NOMO-1 treated with dmso at 0.1 percent for 144 hours (cell line): ENCODE results near the gene ASIC5.
"Not testable (repeated sequence)": the region's sequence is repeated elsewhere in the genome, so short reads cannot be mapped to it uniquely, and the experiment has no call there.

Source experiments
- DNase-seq: peaks from one replicate; lab custom pipeline; 2025; ENCODE audit not compliant: unreplicated experiment; lab: John Stamatoyannopoulos, UW

Gene ASIC5

DNA sequence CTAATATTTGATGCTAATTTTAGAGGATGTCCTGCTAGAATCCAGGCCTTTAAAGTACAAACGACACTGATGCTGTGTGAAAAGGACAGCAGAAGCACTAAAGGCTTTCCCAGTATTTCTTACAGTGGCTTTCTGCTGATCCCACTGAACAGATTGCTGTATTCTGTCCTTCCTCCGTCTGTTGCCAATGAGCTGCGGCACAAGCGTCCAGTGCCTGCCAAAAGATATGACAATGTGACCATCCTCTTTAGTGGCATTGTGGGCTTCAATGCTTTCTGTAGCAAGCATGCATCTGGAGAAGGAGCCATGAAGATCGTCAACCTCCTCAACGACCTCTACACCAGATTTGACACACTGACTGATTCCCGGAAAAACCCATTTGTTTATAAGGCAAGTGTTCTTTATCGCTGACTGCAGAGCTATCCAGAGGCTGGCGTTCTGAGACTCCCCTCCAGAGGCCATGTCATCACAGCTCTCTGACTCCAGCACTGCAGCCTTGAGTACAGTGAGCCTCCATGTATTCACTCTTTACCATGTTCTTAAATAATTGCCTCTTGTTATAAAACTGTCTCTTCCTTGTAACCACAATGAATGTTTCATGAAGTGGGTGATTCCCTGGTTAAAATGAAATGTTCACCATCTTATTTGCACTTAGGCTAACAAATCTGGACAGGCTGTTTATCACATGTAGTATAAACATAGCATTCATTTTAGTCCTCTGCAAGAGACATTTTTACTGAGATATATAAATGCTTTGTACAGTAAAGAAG, 63.7 kb downstream of the ASIC5 start:
- no peak for DNase-seq

DNA sequence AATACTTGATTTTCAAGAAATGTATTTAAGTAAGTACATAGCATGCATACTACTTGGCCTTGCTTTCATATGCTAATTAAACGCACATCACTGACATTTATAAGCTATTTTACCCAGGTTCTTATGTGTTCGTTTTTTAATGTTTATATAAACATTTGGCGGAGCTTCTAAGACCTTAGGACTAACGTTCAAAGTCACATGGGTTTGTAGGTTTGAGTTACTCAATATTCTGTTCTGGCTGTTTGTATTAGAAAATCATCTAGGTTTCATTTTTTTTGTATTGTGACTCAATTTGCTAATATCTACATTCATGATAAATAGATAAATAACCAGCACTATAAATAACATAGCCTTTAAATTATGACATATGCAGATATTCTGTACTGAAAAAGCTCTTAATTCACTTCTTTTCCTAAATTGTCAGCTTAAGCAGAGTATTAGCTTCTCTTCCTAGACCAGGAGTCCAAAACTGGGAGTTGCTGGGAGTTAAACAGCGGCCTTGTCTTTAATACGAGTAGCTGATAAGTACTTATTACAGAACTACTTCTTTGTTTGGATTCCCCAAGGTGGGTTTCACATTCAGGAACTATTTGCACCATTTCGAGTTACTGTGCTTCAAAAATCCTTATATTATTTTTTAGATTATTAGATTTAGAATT, 65.3 kb downstream of the ASIC5 start:
- no peak for DNase-seq

DNA sequence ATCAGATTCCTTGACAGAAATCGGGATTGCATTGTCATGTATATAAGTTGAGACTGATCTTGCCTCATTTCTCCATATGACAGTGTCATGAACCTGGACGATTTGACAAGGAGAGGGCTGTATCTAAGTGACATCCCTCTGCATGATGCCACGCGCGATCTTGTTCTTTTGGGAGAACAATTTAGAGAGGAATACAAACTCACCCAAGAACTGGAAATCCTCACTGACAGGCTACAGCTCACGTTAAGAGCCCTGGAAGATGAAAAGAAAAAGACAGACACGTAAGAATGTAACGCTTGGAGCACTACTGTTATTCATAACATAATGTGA, 66.3 kb downstream of the ASIC5 start:
- no peak for DNase-seq

DNA sequence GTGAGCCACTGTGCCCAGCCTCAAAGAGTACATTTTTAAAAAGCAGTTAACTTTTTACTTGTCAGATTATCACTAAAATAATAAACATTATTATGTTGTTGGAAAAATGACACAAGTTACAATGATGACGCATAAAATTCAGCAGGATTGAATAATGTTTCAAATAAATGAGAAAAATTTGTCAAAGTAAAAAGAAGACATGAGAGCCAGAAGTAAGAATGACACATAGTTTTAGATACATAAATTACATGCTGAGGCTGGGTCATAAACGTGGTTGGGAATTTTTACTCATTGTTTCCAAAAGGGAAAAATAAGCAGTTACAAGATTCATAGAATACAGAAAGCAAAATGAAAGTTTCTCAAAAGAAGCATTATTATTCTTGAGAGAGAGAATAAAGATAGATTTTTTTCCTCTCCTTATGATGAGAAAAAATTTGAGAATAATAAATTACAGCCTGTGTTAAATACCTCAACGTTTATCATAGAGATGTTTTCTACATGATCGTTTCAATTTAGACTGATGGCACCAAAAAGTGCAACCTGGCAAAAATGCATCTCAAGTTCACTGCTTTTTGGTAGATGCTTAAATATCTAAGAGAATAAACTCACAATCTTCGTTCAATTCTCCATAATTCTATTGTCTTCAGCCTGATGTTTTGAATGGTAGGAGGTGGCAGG, 66.8 kb downstream of the ASIC5 start:
- no peak for DNase-seq

DNA sequence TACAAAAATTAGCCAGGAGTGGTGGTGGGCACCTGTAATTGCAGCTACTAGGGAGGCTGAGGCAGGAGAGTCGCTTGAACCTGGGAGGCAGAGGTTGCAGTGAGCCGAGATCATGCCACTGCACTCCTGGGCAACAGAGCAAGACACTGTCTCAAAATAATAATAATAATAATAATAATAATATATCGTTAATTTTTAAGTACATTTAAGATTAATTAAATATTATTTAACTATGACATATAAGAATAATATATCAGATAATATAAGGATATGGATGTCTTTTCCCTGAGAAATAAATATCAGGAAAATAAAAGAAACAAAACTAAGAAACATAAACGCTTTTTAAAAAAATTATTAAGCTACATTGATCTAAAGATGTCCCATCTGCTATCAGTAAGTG, 68.5 kb downstream of the ASIC5 start:
- DNase-seq: not testable (repeated sequence)

DNA sequence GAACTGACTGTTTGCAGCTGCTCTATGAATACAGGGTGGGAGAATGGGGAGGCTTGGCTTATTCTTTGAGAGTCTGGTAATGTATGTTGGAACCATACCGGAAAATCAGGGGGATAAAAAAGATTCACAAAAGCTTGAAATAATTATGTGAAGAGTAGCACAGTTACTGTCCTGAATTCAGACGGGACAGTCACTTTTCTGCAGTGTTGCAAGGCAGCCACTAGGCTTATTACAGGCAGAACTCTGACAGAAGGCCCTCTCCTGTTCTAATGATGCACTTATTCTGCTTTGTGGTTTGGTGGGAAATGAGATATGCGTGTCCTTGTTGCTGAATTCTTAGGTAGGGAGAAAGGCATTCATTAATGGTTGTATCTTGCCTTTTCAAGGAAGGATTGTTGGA, 70.1 kb downstream of the ASIC5 start:
- DNase-seq: no peak

DNA sequence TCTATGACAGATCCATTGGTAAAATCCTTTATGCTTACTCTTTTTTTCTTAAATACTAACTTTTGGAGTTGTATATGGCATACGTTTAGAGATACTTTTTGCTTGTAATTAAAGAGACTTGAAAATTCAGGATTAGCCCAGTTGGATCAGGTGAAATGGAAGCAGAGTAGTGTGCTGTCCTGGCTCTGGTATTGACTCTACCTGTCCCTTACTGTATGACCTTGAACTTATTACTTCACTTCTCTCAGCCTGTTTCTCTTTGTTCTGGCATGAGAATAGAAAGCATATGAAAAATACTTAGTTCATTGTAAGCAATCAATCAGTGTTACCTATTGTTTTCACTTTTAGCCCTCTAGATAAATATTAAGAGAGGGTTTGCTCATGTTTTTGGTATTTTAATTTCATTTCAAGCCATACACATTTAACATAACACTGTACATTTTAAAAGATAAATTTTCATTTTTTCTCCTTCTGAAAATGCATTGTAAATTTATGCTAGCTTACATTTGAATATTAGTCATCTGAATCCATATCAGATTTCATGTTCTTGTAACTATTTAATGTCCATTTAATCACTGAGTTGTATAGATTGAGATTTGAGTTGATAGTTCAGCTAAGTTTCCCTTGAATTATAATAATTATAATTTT, 71.4 kb downstream of the ASIC5 start:
- DNase-seq: no peak

DNA sequence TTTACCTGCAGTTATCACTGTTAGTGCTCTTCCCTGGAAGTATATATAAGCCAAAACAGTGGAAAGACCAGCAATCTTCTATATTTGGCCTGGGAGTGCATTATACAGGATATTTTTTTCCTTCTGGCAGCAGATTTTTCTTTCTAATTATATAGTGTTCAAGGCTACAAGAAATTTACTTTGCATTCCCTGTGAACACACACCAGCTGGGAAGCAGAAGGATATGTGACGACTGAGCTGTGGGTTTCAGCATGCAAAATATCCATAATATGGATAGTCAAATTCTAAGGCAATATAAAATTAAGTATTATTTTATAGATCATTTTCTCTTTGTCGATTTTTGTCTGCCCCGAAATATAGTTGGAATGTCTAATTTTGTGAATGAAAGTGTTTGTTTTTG, 76.1 kb downstream of the ASIC5 start:
- no peak for DNase-seq

DNA sequence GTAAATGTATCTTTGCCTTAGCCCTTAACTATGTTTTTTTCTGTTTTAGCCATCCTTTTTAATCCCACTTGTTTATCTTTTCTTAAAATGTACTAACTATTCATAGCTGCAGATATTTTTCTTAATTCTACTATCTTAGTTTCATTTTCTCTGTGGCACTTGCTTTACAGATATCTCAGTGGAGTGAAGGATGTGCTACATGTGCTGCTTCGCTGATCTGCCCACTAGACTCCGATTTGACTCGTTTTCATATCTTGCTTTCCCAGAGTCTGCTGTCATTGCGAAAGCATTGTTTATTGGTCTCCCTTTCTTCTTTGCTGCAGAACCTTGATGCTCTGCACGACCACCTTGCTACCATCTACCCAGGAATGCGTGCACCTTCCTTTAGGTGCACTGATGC, 76.7 kb downstream of the ASIC5 start:
- DNase-seq: no peak

DNA sequence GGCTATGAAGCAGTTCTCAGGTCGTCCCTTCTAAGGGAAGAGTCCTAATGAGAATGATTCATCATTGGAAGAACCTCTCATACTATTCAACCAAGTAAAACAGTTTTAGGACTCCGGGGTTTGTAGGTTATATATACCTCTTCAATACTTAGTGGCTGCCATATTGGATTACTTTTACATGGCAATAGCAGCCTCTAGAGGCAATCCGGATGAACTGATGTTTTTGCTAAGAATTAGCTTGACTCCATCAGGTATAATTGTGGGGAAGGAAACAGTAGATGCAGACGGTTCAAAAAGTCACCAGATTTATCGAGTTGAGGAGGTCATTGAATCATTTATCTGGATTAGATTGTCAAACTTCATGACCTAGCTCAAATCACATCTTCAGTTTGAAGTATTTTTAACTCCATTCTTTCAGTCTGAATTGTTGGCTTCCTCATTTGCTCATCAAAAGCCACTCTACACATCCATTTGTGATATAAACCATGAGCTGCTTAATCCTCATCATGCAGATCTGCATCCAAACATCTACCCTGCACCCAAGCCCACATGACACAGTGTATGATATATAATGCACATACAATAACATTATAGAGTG, 78.9 kb downstream of the ASIC5 start:
- no peak for DNase-seq

DNA sequence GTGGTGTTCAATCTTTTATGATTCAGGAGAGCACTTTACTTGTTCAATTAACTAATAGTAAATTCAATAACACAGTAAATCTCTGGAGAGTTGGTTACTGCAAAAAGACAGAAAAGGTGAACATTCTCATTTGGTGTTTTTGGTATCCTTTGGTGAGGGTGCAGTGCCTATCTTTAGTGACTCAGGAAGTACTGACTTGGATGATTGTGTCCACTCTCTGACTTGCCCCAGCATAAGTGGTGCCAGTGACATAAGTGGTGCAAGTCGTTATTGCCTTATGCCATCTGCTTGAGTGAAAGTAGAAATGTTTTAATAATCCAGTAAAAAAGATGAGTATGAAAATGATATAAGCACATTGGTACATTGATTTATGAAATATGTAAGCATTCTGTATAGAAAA, 80.2 kb downstream of the ASIC5 start:
- DNase-seq: no peak

DNA sequence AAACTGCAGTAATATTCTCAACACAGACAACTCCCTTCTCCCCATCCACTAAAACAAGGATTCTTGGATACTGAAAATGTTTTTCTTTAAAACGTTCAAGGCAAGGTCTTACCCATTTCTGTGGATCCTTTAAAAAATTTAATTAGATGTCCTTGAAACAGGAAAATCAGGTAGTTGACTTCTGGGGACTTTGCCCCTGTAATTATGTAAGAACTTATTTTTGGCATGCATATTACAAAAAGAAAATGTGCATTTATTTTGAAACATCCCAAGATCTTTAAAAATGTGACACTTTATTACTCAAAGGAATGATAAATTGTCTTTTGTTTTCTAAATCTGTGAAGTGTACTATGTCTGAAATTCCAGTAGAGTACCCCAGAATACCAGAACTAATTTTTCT, 81.4 kb downstream of the ASIC5 start:
- no peak for DNase-seq

DNA sequence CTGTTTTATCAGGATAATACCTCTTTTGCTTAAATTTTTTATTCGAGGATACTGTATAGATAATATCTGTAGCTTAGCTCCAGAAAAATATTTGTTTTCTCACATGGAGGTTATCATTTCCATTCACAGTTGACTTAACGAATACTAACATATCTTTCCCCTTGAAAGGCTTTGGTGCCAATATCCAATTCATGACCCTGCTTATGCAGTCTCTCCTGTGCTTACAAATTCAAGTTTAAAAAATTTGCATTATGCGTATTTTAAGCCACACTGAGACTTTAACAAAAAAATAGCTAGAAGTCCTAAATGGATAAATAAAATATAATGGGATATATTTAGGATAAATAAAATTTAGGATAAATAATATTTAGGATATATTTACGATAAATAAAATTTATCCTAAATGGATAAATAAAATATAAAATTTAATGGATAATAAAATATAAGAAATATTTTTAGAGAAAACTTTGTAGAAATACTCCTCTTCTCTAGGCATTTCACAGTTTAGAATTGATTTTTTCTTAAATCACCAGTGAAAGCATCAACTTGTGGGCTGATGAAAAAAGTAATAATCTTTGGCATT, 84.7 kb downstream of the ASIC5 start:
- no peak for DNase-seq

DNA sequence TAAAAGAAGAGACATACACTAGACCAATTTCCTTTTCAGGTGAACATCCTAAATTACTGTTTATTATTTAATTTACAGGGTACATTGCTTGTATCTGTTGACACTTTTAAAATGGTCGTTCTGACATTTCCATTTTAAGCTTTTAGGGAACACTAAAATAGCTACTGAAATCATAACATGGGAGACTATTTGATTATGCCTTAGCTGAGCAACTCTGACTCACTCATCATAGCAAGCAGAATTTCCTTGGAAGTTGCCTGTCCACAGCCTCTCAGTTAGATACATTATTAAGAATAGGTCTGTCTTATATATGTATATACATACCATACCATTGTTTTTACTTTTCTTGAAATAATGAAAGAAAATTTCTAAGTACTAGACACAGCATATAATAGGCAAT, 85.3 kb downstream of the ASIC5 start:
- DNase-seq: no peak
